HepG2 (cell line): ENCODE data around the gene UBL7. TPM values are rescaled to one million over a fixed set of nuclear protein-coding genes. Genes with fewer than 3 reads are reported as not detected.

Source experiments
- ATRX ChIP-seq: sonication (generic); formaldehyde crosslinking; IDR thresholded peaks from 2 replicates; pipeline ENCODE4 v1.4.0; 2020; ENCODE audit warnings: missing genetic modification reagents, borderline replicate concordance
- HDAC1 ChIP-seq: sonication (generic); formaldehyde crosslinking; IDR thresholded peaks from 2 replicates; pipeline ENCODE4 v1.5.1; 2020; ENCODE audit warnings: mild to moderate bottlenecking, missing genetic modification reagents
- HNRNPUL1 ChIP-seq: fragments of 200-400 bp; formaldehyde crosslinking; IDR thresholded peaks from 2 replicates; pipeline ENCODE4 v1.6.1; 2017; ENCODE audit warnings: low read depth, mild to moderate bottlenecking, low read length, moderate library complexity
- IRF2 ChIP-seq: IDR thresholded peaks from 2 replicates; pipeline ENCODE4 v1.6.1; 2018; ENCODE audit warnings: missing genetic modification reagents, missing compliant biosample characterization
- KAT7 ChIP-seq: IDR thresholded peaks from 2 replicates; pipeline ENCODE4 v1.6.1; 2018; ENCODE audit warnings: borderline replicate concordance, missing compliant biosample characterization
- KLF12 ChIP-seq: sonication (generic); formaldehyde crosslinking; IDR thresholded peaks from 2 replicates; pipeline ENCODE4 v1.4.0; 2020; ENCODE audit warnings: missing genetic modification reagents, borderline replicate concordance
- MBD4 ChIP-seq: IDR thresholded peaks from 2 replicates; pipeline ENCODE4 v1.6.1; 2012; ENCODE audit warnings: low read length, inconsistent platforms, borderline replicate concordance
- MYC ChIP-seq: sonication (generic); formaldehyde crosslinking; IDR thresholded peaks from 2 replicates; pipeline ENCODE4 v1.9.0; 2021; ENCODE audit warnings: missing genetic modification reagents, borderline replicate concordance
- POLR2AphosphoS5 ChIP-seq: IDR thresholded peaks from 2 replicates; pipeline ENCODE4 v1.6.1; 2012; ENCODE audit warnings: low read depth, low read length
- RARA ChIP-seq: IDR thresholded peaks from 2 replicates; pipeline ENCODE4 v1.6.1; 2016; ENCODE audit warnings: missing genetic modification reagents, missing compliant biosample characterization
- REXO4 ChIP-seq: sonication (generic); formaldehyde crosslinking; IDR thresholded peaks from 2 replicates; pipeline ENCODE4 v1.8.0; 2022; ENCODE audit warnings: missing genetic modification reagents, mild to moderate bottlenecking, borderline replicate concordance
- RFX1 ChIP-seq: fragments of 450-650 bp; IDR thresholded peaks from 2 replicates; pipeline ENCODE4 v1.6.1; 2017
- XBP1 ChIP-seq: sonication (generic); formaldehyde crosslinking; IDR thresholded peaks from 2 replicates; pipeline ENCODE4 v1.5.0; 2020; ENCODE audit warnings: missing genetic modification reagents
- ZBTB38 ChIP-seq: sonication (generic); formaldehyde crosslinking; IDR thresholded peaks from 2 replicates; pipeline ENCODE4 v1.5.1; 2020; ENCODE audit warnings: mild to moderate bottlenecking, missing genetic modification reagents
- ZBTB8A ChIP-seq: sonication (generic); formaldehyde crosslinking; IDR thresholded peaks from 2 replicates; pipeline ENCODE4 v1.4.0; 2020; ENCODE audit warnings: mild to moderate bottlenecking, low read depth, missing genetic modification reagents, borderline replicate concordance
- ZFP36 ChIP-seq: fragments of 150-350 bp; IDR thresholded peaks from 2 replicates; pipeline ENCODE4 v1.6.1; 2018; ENCODE audit warnings: borderline replicate concordance, low read length, low read depth; ENCODE audit not compliant: partially characterized antibody
- ZFP41 ChIP-seq: sonication (generic); formaldehyde crosslinking; IDR thresholded peaks from 2 replicates; pipeline ENCODE4 v1.4.0; 2020; ENCODE audit warnings: mild to moderate bottlenecking, missing genetic modification reagents, borderline replicate concordance
- ZFP62 ChIP-seq: sonication (generic); formaldehyde crosslinking; IDR thresholded peaks from 2 replicates; pipeline ENCODE4 v1.4.0; 2020; ENCODE audit warnings: missing genetic modification reagents
- ZNF235 ChIP-seq: sonication (generic); formaldehyde crosslinking; IDR thresholded peaks from 2 replicates; pipeline ENCODE4 v1.8.1; 2023; ENCODE audit warnings: mild to moderate bottlenecking, missing genetic modification reagents, borderline replicate concordance
- ZNF33A ChIP-seq: sonication (generic); formaldehyde crosslinking; IDR thresholded peaks from 2 replicates; pipeline ENCODE4 v1.5.1; 2020; ENCODE audit warnings: missing genetic modification reagents, mild to moderate bottlenecking, moderate library complexity, borderline replicate concordance
- ZNF501 ChIP-seq: sonication (generic); formaldehyde crosslinking; IDR thresholded peaks from 2 replicates; pipeline ENCODE4 v1.5.1; 2020; ENCODE audit warnings: mild to moderate bottlenecking, moderate library complexity, missing genetic modification reagents
- ZNF629 ChIP-seq: sonication (generic); formaldehyde crosslinking; conservative IDR thresholded peaks from 2 replicates; pipeline ENCODE4 v1.5.0; 2020; ENCODE audit warnings: missing genetic modification reagents
- ZNF660 ChIP-seq: sonication (generic); formaldehyde crosslinking; IDR thresholded peaks from 2 replicates; pipeline ENCODE4 v1.5.1; 2020; ENCODE audit warnings: mild to moderate bottlenecking, low read depth, missing genetic modification reagents, borderline replicate concordance
- ZNF790 ChIP-seq: sonication (generic); formaldehyde crosslinking; IDR thresholded peaks from 2 replicates; pipeline ENCODE4 v1.8.0; 2022; ENCODE audit warnings: missing genetic modification reagents, mild to moderate bottlenecking, borderline replicate concordance
- polyA plus RNA-seq, 8 experiments: library from polyadenylated mRNA; depleted of rRNA in 3 of 8; stranded (reverse) in 7 of 8; unstranded in 1 of 8; fragments of >200 nt; fragmentation: Illumina TruSeq in 4 of 8; extraction: Trizol in 4 of 8; gene quantifications; 2 replicates each; pipeline versions ENCODE4 v1.2.1 to v1.2.3, GENCODE V29; 2011 to 2016; ENCODE audit warnings: low read depth in 4 of 8, missing spikeins in 1 of 8, mixed read lengths in 1 of 8; ENCODE audit not compliant: insufficient read depth in 1 of 8
- total RNA-seq, 5 experiments: library from RNA; depleted of rRNA; stranded (reverse); fragments of >200 nt; fragmentation: Illumina TruSeq; extraction: Trizol; gene quantifications; 2 replicates each; pipeline ENCODE4 v1.2.3, GENCODE V29; 2016; ENCODE audit warnings: low read depth in 1 of 5
- TF ChIP-seq, protein P1 (sequence below): sonication (generic); formaldehyde crosslinking; conservative IDR thresholded peaks from 2 replicates; pipeline ENCODE4 v1.4.0; 2020; ENCODE audit warnings: missing genetic modification reagents
- TF ChIP-seq, protein P2 (sequence below): sonication (generic); IDR thresholded peaks from 2 replicates; pipeline ENCODE4 v1.6.1; 2016; ENCODE audit warnings: low read depth, borderline replicate concordance
- TF ChIP-seq, protein P3 (sequence below): IDR thresholded peaks from 2 replicates; pipeline ENCODE4 v1.6.1; 2016; ENCODE audit warnings: low read depth, borderline replicate concordance
- TF ChIP-seq, protein P4 (sequence below): conservative IDR thresholded peaks from 2 replicates; pipeline ENCODE4 v1.6.1; 2018; ENCODE audit warnings: missing genetic modification reagents

The UBL7 gene
- total and polyA plus RNA-seq, 2 of the 13 experiments (the other 11 are each of a cell fraction or from before 2014, with no cell fraction given), result 55.0 to 63.5 TPM

DNA sequence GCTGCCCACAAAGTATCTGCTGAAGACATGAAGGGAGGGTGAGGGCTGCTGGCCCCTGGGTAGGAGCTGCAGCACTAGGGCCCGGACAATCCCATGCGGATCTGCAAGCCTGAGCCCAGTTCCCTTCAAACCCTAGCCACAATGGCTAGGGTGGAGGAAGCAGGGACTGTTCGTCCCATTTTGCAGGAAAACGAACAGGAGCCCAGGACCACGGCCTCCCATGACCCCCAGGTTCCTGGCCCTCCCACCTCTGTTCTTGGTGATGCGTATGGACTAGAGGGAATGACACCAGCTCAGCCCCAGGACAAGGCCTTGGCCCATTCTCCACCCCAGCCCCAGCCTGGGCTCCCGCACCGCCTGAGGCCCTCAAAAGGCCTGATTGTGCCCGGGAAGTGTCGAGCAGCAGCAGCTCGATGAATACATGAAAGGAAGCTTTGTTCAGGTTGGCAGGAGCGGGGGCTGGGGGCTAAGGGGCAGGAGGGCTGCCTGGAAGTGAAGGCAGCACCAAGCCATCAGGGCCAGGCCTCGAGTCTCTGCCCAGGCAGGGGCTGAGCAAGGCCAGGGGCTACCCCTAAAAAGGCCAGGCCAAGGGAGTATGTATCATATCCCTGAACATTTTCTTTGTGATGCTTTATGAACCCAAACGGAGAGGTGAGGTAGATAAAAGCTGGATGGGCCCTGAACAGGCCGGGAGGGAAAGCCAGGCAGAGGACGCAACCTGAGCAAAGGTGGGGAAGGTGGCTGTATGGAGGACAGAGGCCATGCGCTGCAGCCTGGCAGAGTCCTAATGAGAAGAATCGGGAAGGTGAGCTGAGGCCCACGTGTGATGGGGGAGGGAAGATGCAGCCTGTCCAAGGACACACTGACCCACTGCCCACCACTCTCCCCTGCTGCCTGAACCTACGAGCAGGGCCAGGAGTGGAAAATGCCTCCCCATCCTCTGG, 39.4 kb downstream of the UBL7 start (continued):
- TF ChIP-seq, protein P1, sequence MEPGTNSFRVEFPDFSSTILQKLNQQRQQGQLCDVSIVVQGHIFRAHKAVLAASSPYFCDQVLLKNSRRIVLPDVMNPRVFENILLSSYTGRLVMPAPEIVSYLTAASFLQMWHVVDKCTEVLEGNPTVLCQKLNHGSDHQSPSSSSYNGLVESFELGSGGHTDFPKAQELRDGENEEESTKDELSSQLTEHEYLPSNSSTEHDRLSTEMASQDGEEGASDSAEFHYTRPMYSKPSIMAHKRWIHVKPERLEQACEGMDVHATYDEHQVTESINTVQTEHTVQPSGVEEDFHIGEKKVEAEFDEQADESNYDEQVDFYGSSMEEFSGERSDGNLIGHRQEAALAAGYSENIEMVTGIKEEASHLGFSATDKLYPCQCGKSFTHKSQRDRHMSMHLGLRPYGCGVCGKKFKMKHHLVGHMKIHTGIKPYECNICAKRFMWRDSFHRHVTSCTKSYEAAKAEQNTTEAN (CRISPR knock-in tag), result no peak; the same call in 1 of the 2 replicates
- TF ChIP-seq ZBTB38, result peak; percentile 82
- no peak for TF ChIP-seq KLF12 (CRISPR knock-in tag)
- TF ChIP-seq IRF2 (CRISPR knock-in tag), result no peak
- no peak for TF ChIP-seq XBP1 (CRISPR knock-in tag)
- TF ChIP-seq, protein P2, sequence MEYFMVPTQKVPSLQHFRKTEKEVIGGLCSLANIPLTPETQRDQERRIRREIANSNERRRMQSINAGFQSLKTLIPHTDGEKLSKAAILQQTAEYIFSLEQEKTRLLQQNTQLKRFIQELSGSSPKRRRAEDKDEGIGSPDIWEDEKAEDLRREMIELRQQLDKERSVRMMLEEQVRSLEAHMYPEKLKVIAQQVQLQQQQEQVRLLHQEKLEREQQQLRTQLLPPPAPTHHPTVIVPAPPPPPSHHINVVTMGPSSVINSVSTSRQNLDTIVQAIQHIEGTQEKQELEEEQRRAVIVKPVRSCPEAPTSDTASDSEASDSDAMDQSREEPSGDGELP, result no peak
- TF ChIP-seq RARA (CRISPR knock-in tag), result peak; percentile 72
- no peak for TF ChIP-seq POLR2AphosphoS5
- no peak for TF ChIP-seq REXO4
- TF ChIP-seq ZNF235 (CRISPR knock-in tag), result no peak
- TF ChIP-seq, protein P3, sequence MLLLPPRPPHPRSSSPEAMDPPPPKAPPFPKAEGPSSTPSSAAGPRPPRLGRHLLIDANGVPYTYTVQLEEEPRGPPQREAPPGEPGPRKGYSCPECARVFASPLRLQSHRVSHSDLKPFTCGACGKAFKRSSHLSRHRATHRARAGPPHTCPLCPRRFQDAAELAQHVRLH (CRISPR knock-in tag), result 0 out of 2 replicates have a peak, but pooled peaks have one; percentile 17
- TF ChIP-seq HDAC1, result peak; percentile 68
- TF ChIP-seq KAT7, result peak; percentile 67; the same call in 1 of the 2 replicates
- no peak for TF ChIP-seq RFX1
- TF ChIP-seq ZNF629, result peak; percentile 84
- TF ChIP-seq ZNF33A, result no peak
- no peak for TF ChIP-seq ATRX (CRISPR knock-in tag)
- TF ChIP-seq HNRNPUL1, result no peak
- TF ChIP-seq, protein P4, sequence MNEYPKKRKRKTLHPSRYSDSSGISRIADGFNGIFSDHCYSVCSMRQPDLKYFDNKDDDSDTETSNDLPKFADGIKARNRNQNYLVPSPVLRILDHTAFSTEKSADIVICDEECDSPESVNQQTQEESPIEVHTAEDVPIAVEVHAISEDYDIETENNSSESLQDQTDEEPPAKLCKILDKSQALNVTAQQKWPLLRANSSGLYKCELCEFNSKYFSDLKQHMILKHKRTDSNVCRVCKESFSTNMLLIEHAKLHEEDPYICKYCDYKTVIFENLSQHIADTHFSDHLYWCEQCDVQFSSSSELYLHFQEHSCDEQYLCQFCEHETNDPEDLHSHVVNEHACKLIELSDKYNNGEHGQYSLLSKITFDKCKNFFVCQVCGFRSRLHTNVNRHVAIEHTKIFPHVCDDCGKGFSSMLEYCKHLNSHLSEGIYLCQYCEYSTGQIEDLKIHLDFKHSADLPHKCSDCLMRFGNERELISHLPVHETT, result 0 out of 2 replicates have a peak, but pooled peaks have one; percentile 34
- no peak for TF ChIP-seq ZNF501 (CRISPR knock-in tag)
- TF ChIP-seq ZBTB8A, result no peak
- no peak for TF ChIP-seq ZFP41 (CRISPR knock-in tag)
- no peak for TF ChIP-seq ZNF660 (CRISPR knock-in tag)
- peak; percentile 55 for TF ChIP-seq MYC (CRISPR knock-in tag)
- no peak for TF ChIP-seq ZFP62 (CRISPR knock-in tag)
- TF ChIP-seq ZNF790 (CRISPR knock-in tag), result no peak
- no peak for TF ChIP-seq MBD4
- TF ChIP-seq ZFP36, result no peak
